HepG2 (cell line): ENCODE results near the gene PCDHGA1. TPM values are rescaled to one million over a fixed set of nuclear protein-coding genes. Genes with fewer than 3 reads are reported as not detected.

ENCODE experiments used
- CREM ChIP-seq, 2 experiments: sonication (generic) in 1 of 2; formaldehyde crosslinking in 1 of 2; IDR thresholded peaks; 2 replicates each; pipeline versions ENCODE4 v1.4.0 to v1.6.1; 2016 to 2020; ENCODE audit warnings: antibody characterized with exemption in 1 of 2, mild to moderate bottlenecking in 1 of 2, missing genetic modification reagents in 1 of 2
- EP300 ChIP-seq, 3 experiments: sonication (generic) in 1 of 3; formaldehyde crosslinking in 1 of 3; IDR thresholded peaks; 2 replicates each; pipeline versions ENCODE4 v1.5.1 to v1.6.1; 2011 to 2020; ENCODE audit warnings: low read depth in 2 of 3, low read length in 2 of 3, borderline replicate concordance in 1 of 3, improper control_type of control experiment in 1 of 3, mild to moderate bottlenecking in 1 of 3, missing genetic modification reagents in 1 of 3, moderate library complexity in 1 of 3
- KDM5B ChIP-seq: sonication (generic); formaldehyde crosslinking; IDR thresholded peaks from 2 replicates; pipeline ENCODE4 v1.4.0; 2020; ENCODE audit warnings: missing genetic modification reagents, mild to moderate bottlenecking, borderline replicate concordance
- KLF12 ChIP-seq: sonication (generic); formaldehyde crosslinking; IDR thresholded peaks from 2 replicates; pipeline ENCODE4 v1.4.0; 2020; ENCODE audit warnings: missing genetic modification reagents, borderline replicate concordance
- NFIC ChIP-seq: IDR thresholded peaks from 2 replicates; pipeline ENCODE4 v1.6.1; 2012; ENCODE audit warnings: mild to moderate bottlenecking, low read length, inconsistent platforms
- NR2F1 ChIP-seq, 2 experiments: fragments of 450-650 bp in 1 of 2; formaldehyde crosslinking in 1 of 2; IDR thresholded peaks; 2 replicates each; pipeline versions ENCODE4 v1.5.0 to v1.6.1; 2016 to 2020; ENCODE audit warnings: mild to moderate bottlenecking in 1 of 2, missing compliant biosample characterization in 1 of 2, missing genetic modification reagents in 1 of 2, moderate library complexity in 1 of 2
- PCBP1 ChIP-seq: fragments of 200-400 bp; formaldehyde crosslinking; IDR thresholded peaks from 2 replicates; pipeline ENCODE4 v1.6.1; 2017; ENCODE audit warnings: mild to moderate bottlenecking, low read depth, low read length, borderline replicate concordance
- ZNF609 ChIP-seq: sonication (generic); formaldehyde crosslinking; IDR thresholded peaks from 2 replicates; pipeline ENCODE4 v1.4.0; 2020; ENCODE audit warnings: mild to moderate bottlenecking, missing genetic modification reagents, borderline replicate concordance
- ZNF644 ChIP-seq: IDR thresholded peaks from 2 replicates; pipeline ENCODE4 v1.6.1; 2016; ENCODE audit warnings: low read depth
- polyA plus RNA-seq, 8 experiments: library from polyadenylated mRNA; depleted of rRNA in 3 of 8; stranded (reverse) in 7 of 8; unstranded in 1 of 8; fragments of >200 nt; fragmentation: Illumina TruSeq in 4 of 8; extraction: Trizol in 4 of 8; gene quantifications; 2 replicates each; pipeline versions ENCODE4 v1.2.1 to v1.2.3, GENCODE V29; 2011 to 2016; ENCODE audit warnings: low read depth in 4 of 8, missing spikeins in 1 of 8, mixed read lengths in 1 of 8; ENCODE audit not compliant: insufficient read depth in 1 of 8
- total RNA-seq, 5 experiments: library from RNA; depleted of rRNA; stranded (reverse); fragments of >200 nt; fragmentation: Illumina TruSeq; extraction: Trizol; gene quantifications; 2 replicates each; pipeline ENCODE4 v1.2.3, GENCODE V29; 2016; ENCODE audit warnings: low read depth in 1 of 5
- TF ChIP-seq, protein P1 (sequence below): sonication (generic); formaldehyde crosslinking; IDR thresholded peaks from 2 replicates; pipeline ENCODE4 v1.5.1; 2020; ENCODE audit warnings: missing genetic modification reagents, mild to moderate bottlenecking, borderline replicate concordance
- TF ChIP-seq, protein P2 (sequence below): sonication (generic); formaldehyde crosslinking; conservative IDR thresholded peaks from 2 replicates; pipeline ENCODE4 v1.8.0; 2022; ENCODE audit warnings: mild to moderate bottlenecking, moderate library complexity, missing genetic modification reagents
- TF ChIP-seq, protein P3 (sequence below): IDR thresholded peaks from 2 replicates; pipeline ENCODE4 v1.4.0; 2020; ENCODE audit warnings: mild to moderate bottlenecking, missing genetic modification reagents

Gene PCDHGA1
- total and polyA plus RNA-seq, 2 of the 13 experiments (the other 11 are each of a cell fraction or from before 2014, with no cell fraction given) = 0.31 to 0.40 TPM

GRCh38 chr5:141521244-141521781 lies 191.0 kb downstream of the PCDHGA1 start (continued):
- TF ChIP-seq, protein P1, sequence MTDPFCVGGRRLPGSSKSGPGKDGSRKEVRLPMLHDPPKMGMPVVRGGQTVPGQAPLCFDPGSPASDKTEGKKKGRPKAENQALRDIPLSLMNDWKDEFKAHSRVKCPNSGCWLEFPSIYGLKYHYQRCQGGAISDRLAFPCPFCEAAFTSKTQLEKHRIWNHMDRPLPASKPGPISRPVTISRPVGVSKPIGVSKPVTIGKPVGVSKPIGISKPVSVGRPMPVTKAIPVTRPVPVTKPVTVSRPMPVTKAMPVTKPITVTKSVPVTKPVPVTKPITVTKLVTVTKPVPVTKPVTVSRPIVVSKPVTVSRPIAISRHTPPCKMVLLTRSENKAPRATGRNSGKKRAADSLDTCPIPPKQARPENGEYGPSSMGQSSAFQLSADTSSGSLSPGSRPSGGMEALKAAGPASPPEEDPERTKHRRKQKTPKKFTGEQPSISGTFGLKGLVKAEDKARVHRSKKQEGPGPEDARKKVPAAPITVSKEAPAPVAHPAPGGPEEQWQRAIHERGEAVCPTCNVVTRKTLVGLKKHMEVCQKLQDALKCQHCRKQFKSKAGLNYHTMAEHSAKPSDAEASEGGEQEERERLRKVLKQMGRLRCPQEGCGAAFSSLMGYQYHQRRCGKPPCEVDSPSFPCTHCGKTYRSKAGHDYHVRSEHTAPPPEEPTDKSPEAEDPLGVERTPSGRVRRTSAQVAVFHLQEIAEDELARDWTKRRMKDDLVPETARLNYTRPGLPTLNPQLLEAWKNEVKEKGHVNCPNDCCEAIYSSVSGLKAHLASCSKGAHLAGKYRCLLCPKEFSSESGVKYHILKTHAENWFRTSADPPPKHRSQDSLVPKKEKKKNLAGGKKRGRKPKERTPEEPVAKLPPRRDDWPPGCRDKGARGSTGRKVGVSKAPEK (CRISPR knock-in tag) = no peak
- TF ChIP-seq PCBP1 = no peak
- no peak for TF ChIP-seq NFIC
- TF ChIP-seq ZNF609 (CRISPR knock-in tag) = no peak
- TF ChIP-seq CREM (IDR thresholded peaks at IDR 0.05) = no peak
- TF ChIP-seq CREM (CRISPR knock-in tag; IDR thresholded peaks at IDR 0.05) = no peak
- TF ChIP-seq, protein P2, sequence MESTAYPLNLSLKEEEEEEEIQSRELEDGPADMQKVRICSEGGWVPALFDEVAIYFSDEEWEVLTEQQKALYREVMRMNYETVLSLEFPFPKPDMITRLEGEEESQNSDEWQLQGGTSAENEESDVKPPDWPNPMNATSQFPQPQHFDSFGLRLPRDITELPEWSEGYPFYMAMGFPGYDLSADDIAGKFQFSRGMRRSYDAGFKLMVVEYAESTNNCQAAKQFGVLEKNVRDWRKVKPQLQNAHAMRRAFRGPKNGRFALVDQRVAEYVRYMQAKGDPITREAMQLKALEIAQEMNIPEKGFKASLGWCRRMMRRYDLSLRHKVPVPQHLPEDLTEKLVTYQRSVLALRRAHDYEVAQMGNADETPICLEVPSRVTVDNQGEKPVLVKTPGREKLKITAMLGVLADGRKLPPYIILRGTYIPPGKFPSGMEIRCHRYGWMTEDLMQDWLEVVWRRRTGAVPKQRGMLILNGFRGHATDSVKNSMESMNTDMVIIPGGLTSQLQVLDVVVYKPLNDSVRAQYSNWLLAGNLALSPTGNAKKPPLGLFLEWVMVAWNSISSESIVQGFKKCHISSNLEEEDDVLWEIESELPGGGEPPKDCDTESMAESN (CRISPR knock-in tag) = no peak
- TF ChIP-seq, protein P3, sequence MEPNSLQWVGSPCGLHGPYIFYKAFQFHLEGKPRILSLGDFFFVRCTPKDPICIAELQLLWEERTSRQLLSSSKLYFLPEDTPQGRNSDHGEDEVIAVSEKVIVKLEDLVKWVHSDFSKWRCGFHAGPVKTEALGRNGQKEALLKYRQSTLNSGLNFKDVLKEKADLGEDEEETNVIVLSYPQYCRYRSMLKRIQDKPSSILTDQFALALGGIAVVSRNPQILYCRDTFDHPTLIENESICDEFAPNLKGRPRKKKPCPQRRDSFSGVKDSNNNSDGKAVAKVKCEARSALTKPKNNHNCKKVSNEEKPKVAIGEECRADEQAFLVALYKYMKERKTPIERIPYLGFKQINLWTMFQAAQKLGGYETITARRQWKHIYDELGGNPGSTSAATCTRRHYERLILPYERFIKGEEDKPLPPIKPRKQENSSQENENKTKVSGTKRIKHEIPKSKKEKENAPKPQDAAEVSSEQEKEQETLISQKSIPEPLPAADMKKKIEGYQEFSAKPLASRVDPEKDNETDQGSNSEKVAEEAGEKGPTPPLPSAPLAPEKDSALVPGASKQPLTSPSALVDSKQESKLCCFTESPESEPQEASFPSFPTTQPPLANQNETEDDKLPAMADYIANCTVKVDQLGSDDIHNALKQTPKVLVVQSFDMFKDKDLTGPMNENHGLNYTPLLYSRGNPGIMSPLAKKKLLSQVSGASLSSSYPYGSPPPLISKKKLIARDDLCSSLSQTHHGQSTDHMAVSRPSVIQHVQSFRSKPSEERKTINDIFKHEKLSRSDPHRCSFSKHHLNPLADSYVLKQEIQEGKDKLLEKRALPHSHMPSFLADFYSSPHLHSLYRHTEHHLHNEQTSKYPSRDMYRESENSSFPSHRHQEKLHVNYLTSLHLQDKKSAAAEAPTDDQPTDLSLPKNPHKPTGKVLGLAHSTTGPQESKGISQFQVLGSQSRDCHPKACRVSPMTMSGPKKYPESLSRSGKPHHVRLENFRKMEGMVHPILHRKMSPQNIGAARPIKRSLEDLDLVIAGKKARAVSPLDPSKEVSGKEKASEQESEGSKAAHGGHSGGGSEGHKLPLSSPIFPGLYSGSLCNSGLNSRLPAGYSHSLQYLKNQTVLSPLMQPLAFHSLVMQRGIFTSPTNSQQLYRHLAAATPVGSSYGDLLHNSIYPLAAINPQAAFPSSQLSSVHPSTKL = peak; percentile 51; the same call in 1 of the 2 replicates
- no peak for TF ChIP-seq ZNF644 (CRISPR knock-in tag)
- no peak for TF ChIP-seq NR2F1 (CRISPR knock-in tag; IDR thresholded peaks at IDR 0.05)
- TF ChIP-seq EP300 (IDR thresholded peaks at IDR 0.05; ENCODE audit: low read depth in 2 of 2, low read length in 2 of 2) = peak in 1 of 2 experiments; percentile 58; a peak in 1 of 4 replicates
- TF ChIP-seq EP300 (CRISPR knock-in tag; IDR thresholded peaks at IDR 0.05; ENCODE audit: borderline replicate concordance) = peak; percentile 55; the same call in 1 of the 2 replicates
- no peak for TF ChIP-seq KLF12 (CRISPR knock-in tag)
- TF ChIP-seq KDM5B (CRISPR knock-in tag) = no peak
